ENCODE measurements around the gene PTPRR. TPM values are rescaled to one million over a fixed set of nuclear protein-coding genes. Genes with fewer than 3 reads are reported as not detected.
"Not testable (repeated sequence)": the region's sequence is repeated elsewhere in the genome, so short reads cannot be mapped to it uniquely, and the experiment has no call there.

Gene PTPRR
- total and polyA plus RNA-seq, 4 donors, result 0.02 to 0.08 TPM; not detected in 2

GRCh38 chr12:70813559-70813958 is 107.0 kb downstream of the PTPRR start:
- WGBS, result 83% methylated on average over 4 of the region's 4 CpGs
- no peak for TF ChIP-seq GABPA (IDR thresholded peaks at IDR 0.05 in 1 of 2, conservative IDR thresholded peaks at IDR 0.05 in 1 of 2)
- Histone ChIP-seq H3K4me3 (ENCODE audit: low read depth in 1 of 3, low read length in 3 of 3) (no peak overlapping the region), H3K27me3 (ENCODE audit: control insufficient read depth in 4 of 4, insufficient read depth in 4 of 4, low read length in 3 of 4) (no peaks in the 10 kb centered on the region), H3K27ac (ENCODE audit: low read depth in 1 of 2, low read length in 2 of 2) (no peak overlapping the region), H3K36me3 (ENCODE audit: control insufficient read depth in 4 of 4, insufficient read depth in 3 of 4, low read depth in 1 of 4, low read length in 3 of 4) (no peaks in the 10 kb centered on the region), H3K9ac (ENCODE audit: low read depth in 1 of 2, low read length in 2 of 2) (no peak overlapping the region), H3K4me1 (ENCODE audit: control insufficient read depth in 4 of 4, insufficient read depth in 4 of 4, low read length in 3 of 4) (no peaks in the 10 kb centered on the region), H3K9me3 (ENCODE audit: control insufficient read depth in 4 of 4, low read length in 3 of 4) (no peaks in the 10 kb centered on the region)
- DNase-seq (ENCODE audit: low spot score), result no peak

- TF ChIP-seq SP1 (IDR thresholded peaks at IDR 0.05) (no peak), RXRA (IDR thresholded peaks at IDR 0.05) (peak in 1 of 2 donors; percentile 19), MAX (IDR thresholded peaks at IDR 0.05) (peak; percentile 44), TAF1 (conservative IDR thresholded peaks at IDR 0.05) (no peak), YY1 (IDR thresholded peaks at IDR 0.05) (no peak), HNF4A (conservative IDR thresholded peaks at IDR 0.05) (peak; percentile 33 to 35)
- Histone ChIP-seq H3K9ac (ENCODE audit: low read depth in 1 of 2, low read length in 2 of 2) (no peak overlapping the region), H3K4me3 (ENCODE audit: low read depth in 1 of 3, low read length in 3 of 3) (no peak overlapping the region), H3K36me3 (ENCODE audit: control insufficient read depth in 4 of 4, insufficient read depth in 3 of 4, low read depth in 1 of 4, low read length in 3 of 4) (no peaks in the 10 kb centered on the region), H3K9me3 (ENCODE audit: control insufficient read depth in 4 of 4, low read length in 3 of 4) (no peaks in the 10 kb centered on the region), H3K27ac (ENCODE audit: low read depth in 1 of 2, low read length in 2 of 2) (no peak overlapping the region), H3K27me3 (ENCODE audit: control insufficient read depth in 4 of 4, insufficient read depth in 4 of 4, low read length in 3 of 4) (no peaks in the 10 kb centered on the region), H3K4me1 (ENCODE audit: control insufficient read depth in 4 of 4, insufficient read depth in 4 of 4, low read length in 3 of 4) (no peaks in the 10 kb centered on the region)
- WGBS, result 26% methylated on average over 3 of the region's 3 CpGs
- DNase-seq (ENCODE audit: low spot score), result no peak
Observed at GRCh38 chr12:70812136-70812535, 108.4 kb downstream of the PTPRR start.

- Histone ChIP-seq H3K36me3 (ENCODE audit: control insufficient read depth in 4 of 4, insufficient read depth in 3 of 4, low read depth in 1 of 4, low read length in 3 of 4) (no peaks in the 10 kb centered on the region), H3K4me1 (ENCODE audit: control insufficient read depth in 4 of 4, insufficient read depth in 4 of 4, low read length in 3 of 4) (no peaks in the 10 kb centered on the region), H3K27ac (ENCODE audit: low read depth in 1 of 2, low read length in 2 of 2) (no peak overlapping the region), H3K9me3 (ENCODE audit: control insufficient read depth in 4 of 4, low read length in 3 of 4) (no peaks in the 10 kb centered on the region), H3K27me3 (ENCODE audit: control insufficient read depth in 4 of 4, insufficient read depth in 4 of 4, low read length in 3 of 4) (no peaks in the 10 kb centered on the region), H3K9ac (ENCODE audit: low read depth in 1 of 2, low read length in 2 of 2) (no peak overlapping the region), H3K4me3 (ENCODE audit: low read depth in 1 of 3, low read length in 3 of 3) (no peak overlapping the region)
- DNase-seq (ENCODE audit: low spot score), result no peak
- TF ChIP-seq RXRA (IDR thresholded peaks at IDR 0.05), result no peak
- no peak for TF ChIP-seq HNF4G (IDR thresholded peaks at IDR 0.05)
- TF ChIP-seq EGR1 (IDR thresholded peaks at IDR 0.05; ENCODE audit: low read depth in 2 of 2), result no peak
- no peak for TF ChIP-seq MAX (IDR thresholded peaks at IDR 0.05)
- no peak for TF ChIP-seq RAD21 (IDR thresholded peaks at IDR 0.05)
- TF ChIP-seq ATF3 (IDR thresholded peaks at IDR 0.05), result no peak
- no peak for TF ChIP-seq YY1 (IDR thresholded peaks at IDR 0.05)
- TF ChIP-seq ZBTB33 (IDR thresholded peaks at IDR 0.05), result no peak
- TF ChIP-seq JUND (IDR thresholded peaks at IDR 0.05), result no peak
- TF ChIP-seq GABPA (IDR thresholded peaks at IDR 0.05 in 1 of 2, conservative IDR thresholded peaks at IDR 0.05 in 1 of 2), result no peak
- no peak for TF ChIP-seq SP1 (IDR thresholded peaks at IDR 0.05)
- WGBS, result 65% methylated on average over 4 of the region's 4 CpGs
Observed at GRCh38 chr12:70809887-70810286, 110.7 kb downstream of the PTPRR start.

GRCh38 chr12:70807993-70808392 is 112.5 kb downstream of the PTPRR start:
- WGBS, result 77% methylated on average over 2 of the region's 2 CpGs
- H3K9me3 ChIP-seq (ENCODE audit: control insufficient read depth in 4 of 4, low read length in 3 of 4); H3K27me3 ChIP-seq (ENCODE audit: control insufficient read depth in 4 of 4, insufficient read depth in 4 of 4, low read length in 3 of 4); H3K36me3 ChIP-seq (ENCODE audit: control insufficient read depth in 4 of 4, insufficient read depth in 3 of 4, low read depth in 1 of 4, low read length in 3 of 4); H3K27ac ChIP-seq (ENCODE audit: low read depth in 1 of 2, low read length in 2 of 2); H3K9ac ChIP-seq (ENCODE audit: low read depth in 1 of 2, low read length in 2 of 2); DNase-seq (ENCODE audit: low spot score); H3K4me3 ChIP-seq (ENCODE audit: low read depth in 1 of 3, low read length in 3 of 3); H3K4me1 ChIP-seq (ENCODE audit: control insufficient read depth in 4 of 4, insufficient read depth in 4 of 4, low read length in 3 of 4): not testable (repeated sequence)

Data from liver (tissue), 9 donors.